NB4 (cell line): ENCODE measurements around the gene RSPH3.

Experiments
- POLR2A ChIP-seq: IDR thresholded peaks from 2 replicates; pipeline ENCODE4 v1.6.1; 2011; ENCODE audit warnings: mild to moderate bottlenecking; ENCODE audit not compliant: insufficient read length; ENCODE audit errors: extremely low read depth
- TF ChIP-seq, protein P1 (sequence below): IDR thresholded peaks from one replicate; pipeline ENCODE4 v1.5.1; 2012; ENCODE audit warnings: low read depth, low read length
- TF ChIP-seq, protein P2 (sequence below): IDR thresholded peaks from 2 replicates; pipeline ENCODE4 v1.6.1; 2011; ENCODE audit warnings: low read depth, low read length

GRCh38 chr6:158993639-158994038 is 6.4 kb downstream of the RSPH3 start:
- TF ChIP-seq, protein P1, sequence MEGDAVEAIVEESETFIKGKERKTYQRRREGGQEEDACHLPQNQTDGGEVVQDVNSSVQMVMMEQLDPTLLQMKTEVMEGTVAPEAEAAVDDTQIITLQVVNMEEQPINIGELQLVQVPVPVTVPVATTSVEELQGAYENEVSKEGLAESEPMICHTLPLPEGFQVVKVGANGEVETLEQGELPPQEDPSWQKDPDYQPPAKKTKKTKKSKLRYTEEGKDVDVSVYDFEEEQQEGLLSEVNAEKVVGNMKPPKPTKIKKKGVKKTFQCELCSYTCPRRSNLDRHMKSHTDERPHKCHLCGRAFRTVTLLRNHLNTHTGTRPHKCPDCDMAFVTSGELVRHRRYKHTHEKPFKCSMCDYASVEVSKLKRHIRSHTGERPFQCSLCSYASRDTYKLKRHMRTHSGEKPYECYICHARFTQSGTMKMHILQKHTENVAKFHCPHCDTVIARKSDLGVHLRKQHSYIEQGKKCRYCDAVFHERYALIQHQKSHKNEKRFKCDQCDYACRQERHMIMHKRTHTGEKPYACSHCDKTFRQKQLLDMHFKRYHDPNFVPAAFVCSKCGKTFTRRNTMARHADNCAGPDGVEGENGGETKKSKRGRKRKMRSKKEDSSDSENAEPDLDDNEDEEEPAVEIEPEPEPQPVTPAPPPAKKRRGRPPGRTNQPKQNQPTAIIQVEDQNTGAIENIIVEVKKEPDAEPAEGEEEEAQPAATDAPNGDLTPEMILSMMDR: no peak
- TF ChIP-seq POLR2A: no peak
- TF ChIP-seq, protein P2, sequence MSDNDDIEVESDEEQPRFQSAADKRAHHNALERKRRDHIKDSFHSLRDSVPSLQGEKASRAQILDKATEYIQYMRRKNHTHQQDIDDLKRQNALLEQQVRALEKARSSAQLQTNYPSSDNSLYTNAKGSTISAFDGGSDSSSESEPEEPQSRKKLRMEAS: no peak
